NT2/D1 (cell line): ENCODE results near the gene GDF7.

ENCODE experiments used
- YY1 ChIP-seq: IDR thresholded peaks from 2 replicates; pipeline ENCODE4 v1.6.1; 2011; ENCODE audit not compliant: insufficient read length, insufficient read depth
- ZNF274 ChIP-seq: IDR thresholded peaks from 2 replicates; pipeline ENCODE4 v1.6.1; 2011; ENCODE audit warnings: mild to moderate bottlenecking, low read depth, low read length

- TF ChIP-seq YY1 (no peak), ZNF274 (no peak)
These were observed 36.0 kb upstream of the GDF7 start for GRCh38 chr2:20630967-20631366.
